DMS53 (cell line): ENCODE results near the gene HNRNPUL1.
"Not testable (repeated sequence)": the region's sequence is repeated elsewhere in the genome, so short reads cannot be mapped to it uniquely, and the experiment has no call there.

Experiments
- DNase-seq: peaks from one replicate; lab custom pipeline; 2025; lab: John Stamatoyannopoulos, UW

The HNRNPUL1 gene

DNA sequence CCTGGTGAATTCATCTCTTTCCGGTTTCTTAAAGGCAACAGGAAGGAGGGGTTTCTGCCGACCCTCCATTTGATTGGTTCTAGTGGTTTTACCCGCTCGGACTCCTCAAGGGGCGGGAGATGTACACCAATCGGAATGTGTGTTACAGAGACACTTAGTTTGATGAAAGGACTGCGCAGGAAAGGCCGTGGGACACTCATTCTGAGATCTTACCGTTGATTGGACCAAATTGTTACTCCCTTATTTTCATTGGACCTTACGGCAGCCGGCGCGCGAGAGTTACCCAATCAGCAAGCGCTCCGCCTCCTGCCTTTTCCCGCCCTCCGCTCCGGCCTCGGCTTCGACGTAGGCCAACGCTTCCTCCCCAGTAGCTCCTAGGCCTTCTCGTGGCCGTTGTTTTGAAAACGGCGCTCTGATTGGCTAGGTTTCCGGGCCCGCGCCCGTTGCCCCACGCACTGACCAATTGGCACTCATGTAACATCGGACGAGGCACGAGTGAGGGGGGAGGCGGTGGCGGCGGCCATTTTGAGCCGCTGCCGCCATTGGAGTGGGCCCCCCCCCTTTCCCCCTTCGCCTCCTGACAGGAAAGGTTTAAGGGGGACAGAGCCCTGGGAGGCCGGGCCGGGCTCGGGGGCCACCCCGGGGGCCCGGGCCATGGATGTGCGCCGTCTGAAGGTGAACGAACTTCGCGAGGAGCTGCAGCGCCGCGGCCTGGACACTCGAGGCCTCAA, at the start of gene HNRNPUL1:
HNRNPUL1 (plus strand) TSS at position 523 of the 731 bp plus-strand sequence; CDS start at position 655, 132 bp downstream.
- DNase-seq = peak; percentile 100

DNA sequence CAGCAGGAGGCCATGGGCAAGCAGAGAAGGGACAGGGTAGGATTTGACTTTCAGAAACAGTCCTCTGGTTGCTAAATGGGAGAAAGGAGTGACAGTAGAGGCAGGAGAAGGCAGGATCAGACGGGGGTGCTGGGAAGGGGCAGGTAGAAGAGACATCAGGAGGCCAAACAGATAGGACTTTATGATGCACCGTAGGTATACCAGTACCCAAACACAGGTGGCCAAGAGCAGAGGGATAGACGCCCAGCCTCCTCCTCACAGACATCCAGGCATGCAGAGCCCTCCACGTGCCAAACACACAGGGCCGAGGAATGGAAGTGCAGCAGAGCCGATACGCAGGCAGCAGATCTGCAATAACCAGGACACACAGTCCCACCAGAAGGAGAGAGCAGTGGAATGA, 46.4 kb upstream of the HNRNPUL1 start:
- no peak for DNase-seq

DNA sequence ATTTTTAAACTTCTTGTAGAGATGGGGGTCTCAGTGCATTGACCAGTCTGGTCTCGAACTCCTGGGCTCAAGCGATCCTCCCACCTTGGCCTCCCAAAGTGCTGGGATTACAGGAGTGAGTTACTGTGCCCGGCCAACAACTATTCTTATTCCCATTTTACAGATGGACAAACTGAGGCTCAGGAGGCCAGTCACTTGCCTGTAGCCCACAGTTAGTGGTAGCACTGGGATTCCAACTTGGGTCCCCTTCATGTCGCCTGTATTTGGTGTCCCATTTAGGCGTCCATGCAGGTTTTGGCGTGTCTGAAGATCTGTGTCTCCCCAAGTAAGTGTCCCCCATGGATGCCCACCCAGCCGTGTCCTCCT, 45.9 kb upstream of the HNRNPUL1 start:
- DNase-seq = no peak

DNA sequence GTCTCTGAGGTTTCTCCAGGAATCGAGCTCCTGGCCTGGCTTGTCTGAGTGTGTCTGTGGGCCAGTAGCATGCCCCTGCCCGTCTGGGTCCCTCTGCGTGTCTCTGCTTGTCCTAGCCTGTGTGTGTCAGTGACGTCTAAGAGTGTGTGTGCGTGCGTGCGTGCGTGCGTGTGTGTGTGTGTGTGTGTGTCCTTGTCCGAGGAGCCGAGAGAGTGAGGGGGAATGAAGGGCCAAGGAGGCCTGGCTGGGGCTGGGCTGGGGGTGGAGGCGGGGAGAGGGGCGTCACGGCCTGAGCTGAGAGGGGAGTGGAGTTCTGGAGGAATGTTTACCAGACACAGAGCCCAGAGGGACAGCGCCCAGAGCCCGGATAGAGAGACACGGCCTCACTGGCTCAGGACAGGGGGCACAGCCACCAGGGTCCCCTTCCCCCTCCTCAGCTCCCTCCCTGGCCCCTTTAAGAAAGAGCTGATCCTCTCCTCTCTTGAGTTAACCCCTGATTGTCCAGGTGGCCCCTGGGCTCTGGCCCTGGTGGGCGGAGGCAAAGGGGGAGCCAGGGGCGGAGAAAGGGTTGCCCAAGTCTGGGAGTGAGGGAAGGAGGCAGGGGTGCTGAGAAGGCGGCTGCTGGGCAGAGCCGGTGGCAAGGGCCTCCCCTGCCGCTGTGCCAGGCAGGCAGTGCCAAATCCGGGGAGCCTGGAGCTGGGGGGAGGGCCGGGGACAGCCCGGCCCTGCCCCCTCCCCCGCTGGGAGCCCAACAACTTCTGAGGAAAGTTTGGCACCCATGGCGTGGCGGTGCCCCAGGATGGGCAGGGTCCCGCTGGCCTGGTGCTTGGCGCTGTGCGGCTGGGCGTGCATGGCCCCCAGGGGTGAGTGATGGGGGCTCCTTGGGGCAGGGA, 45.3 kb upstream of the HNRNPUL1 start, which contains the start of gene AXL:
AXL (plus strand) TSS at position 609 of the 893 bp plus-strand sequence; CDS start at position 779, 170 bp downstream.
- peak; percentile 23 for DNase-seq

DNA sequence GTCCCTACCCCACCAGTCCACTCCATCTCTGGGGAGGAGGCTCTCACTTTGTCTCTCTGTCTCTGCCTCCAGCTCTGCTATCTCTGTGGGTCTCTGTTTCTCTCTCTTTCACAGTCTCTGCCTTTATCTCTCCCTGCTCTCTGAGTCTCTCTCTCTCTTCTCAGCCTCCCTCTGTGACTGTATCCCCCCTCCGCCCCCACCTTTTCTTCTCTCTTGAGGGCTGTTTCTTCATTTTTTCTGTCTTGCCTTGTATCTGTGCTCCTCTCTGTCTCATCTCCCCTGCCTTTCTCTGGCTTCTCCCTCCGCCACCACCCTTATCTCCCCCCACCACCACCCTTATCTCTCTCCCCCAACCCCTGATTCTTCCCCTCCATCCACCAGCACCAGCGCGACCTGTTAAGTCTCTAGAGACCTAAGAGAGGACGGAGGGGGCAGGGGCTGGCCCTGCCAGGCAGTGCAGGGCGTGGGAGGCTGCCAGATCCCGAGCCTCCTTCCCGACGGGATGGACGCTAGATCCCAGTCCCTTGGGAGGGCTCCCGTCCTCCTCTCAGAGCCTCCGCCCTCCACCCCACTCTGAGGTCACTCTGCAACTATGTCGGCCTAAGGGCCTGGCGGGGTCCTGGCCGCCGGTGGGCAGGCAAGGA, 44.1 kb upstream of the HNRNPUL1 start:
- no peak for DNase-seq

DNA sequence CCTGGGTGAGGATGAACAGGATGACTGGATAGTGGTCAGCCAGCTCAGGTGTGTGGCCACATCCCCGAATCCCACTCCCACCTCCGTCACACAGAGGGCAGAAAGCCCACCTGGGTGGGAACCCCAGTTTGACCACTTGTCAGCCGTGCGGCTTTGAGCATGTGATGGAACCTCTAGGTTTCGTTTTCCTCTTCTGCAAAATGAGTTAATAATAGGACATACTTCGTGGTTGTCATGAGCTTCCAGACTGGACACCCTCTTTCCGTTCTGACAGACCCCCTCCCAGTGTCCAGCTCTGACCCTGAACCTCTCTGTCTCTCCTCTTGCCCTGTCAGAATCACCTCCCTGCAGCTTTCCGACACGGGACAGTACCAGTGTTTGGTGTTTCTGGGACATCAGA, 43.4 kb upstream of the HNRNPUL1 start:
- no peak for DNase-seq

DNA sequence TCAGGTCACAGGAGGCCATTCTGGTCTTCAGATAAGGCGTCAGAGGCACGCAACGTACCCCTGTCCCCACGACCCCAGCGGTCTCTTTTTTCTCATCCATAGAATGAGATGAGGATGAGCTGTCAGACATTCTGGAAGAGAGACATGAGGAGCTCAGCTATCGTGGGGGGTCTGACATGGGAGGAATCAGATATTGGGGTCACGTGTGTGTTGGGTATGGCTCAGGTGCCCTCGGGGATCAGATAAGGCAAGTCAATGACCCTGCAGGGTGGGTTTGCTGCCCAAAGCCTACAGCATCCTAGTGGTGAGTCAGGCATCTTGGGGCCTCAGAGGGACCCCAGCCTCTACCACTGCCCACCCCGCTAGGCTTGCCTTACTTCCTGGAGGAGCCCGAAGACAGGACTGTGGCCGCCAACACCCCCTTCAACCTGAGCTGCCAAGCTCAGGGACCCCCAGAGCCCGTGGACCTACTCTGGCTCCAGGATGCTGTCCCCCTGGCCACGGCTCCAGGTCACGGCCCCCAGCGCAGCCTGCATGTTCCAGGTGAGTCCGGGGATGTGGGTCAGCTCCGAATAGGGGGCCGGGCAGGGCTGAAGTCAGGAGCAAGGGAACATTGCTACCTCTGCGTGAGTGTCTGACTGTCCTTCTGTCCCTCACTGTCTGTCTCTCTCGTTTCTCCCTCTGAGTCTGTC, 42.5 kb upstream of the HNRNPUL1 start:
- DNase-seq = no peak

DNA sequence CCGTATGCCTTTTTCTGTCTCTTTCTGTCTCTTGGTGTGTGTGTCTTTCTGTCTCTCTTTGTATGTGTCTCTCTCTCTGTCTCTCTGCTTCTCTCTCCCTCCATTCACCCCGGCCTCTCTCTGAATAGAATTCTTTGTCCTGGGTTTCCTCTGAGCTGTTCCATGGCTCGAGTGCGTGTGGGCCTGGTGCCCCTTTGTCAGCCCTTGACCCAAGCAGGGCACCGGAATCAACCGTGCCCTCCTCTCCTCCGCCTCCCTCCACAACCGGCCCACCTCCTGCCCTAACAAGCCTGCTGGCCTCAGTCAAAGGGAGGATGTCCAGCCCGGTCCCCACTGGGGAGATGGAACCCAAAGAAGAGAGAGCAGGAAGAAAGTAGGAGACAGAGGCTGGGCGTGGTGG, 41.9 kb upstream of the HNRNPUL1 start:
- no peak for DNase-seq

DNA sequence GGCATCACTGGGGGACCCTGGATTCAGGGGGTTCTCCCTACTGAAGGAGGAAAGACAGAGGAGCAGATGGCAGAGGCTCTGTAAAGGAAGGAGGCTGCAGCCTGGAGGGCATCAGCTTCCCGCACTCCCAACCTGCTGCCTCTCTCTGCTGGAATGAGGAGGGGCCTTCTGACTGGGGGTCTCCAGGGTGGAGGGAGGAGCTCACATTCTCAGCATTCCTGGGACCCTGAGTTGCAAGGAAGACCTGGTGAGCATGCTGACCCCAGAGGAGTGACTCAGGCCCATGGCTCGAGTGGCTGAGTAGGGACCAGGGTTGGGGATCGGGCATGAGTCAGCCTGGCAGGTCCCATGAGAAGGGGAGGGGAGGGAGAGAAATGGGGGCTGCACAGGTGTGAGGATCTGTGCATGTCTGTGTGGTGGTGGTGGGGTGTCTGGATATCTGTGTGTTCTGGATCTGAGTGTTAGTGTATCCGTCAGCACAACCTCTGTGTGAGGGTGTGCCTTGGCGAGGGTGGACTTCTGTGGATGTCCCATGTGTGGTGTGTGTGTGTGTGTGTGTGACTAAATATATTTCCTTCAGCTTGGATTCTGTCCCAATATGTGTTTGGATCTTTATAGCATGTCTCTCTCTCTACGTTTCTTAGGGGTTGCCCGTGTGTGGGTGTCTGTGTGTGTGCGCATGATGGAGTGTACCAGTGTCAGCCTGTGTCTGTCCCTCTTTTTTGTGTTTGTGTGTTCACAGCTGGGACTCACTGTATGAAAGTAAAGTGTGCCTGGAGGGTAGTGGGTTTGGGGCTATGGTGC, 40.5 kb upstream of the HNRNPUL1 start:
- DNase-seq = no peak

DNA sequence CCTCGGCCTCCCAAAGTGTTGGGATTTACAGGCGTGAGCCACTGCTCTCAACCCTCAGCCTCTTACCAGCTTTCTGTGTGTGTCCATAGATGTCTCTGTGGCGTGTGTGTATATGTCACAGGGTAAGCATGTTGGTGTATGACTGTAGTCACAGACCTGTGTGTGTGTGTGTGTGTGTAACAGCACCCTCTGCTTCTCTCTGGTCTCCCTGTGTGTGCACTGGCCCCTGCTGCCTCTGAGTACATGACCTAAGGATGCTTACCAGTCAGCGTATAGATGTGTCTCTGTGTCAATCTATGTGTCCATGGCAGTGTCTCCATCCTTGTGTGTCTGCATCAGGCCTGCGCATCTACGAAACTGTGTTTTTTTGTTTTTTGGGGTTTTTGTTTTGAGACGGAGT, 39.5 kb upstream of the HNRNPUL1 start:
- DNase-seq = no peak

DNA sequence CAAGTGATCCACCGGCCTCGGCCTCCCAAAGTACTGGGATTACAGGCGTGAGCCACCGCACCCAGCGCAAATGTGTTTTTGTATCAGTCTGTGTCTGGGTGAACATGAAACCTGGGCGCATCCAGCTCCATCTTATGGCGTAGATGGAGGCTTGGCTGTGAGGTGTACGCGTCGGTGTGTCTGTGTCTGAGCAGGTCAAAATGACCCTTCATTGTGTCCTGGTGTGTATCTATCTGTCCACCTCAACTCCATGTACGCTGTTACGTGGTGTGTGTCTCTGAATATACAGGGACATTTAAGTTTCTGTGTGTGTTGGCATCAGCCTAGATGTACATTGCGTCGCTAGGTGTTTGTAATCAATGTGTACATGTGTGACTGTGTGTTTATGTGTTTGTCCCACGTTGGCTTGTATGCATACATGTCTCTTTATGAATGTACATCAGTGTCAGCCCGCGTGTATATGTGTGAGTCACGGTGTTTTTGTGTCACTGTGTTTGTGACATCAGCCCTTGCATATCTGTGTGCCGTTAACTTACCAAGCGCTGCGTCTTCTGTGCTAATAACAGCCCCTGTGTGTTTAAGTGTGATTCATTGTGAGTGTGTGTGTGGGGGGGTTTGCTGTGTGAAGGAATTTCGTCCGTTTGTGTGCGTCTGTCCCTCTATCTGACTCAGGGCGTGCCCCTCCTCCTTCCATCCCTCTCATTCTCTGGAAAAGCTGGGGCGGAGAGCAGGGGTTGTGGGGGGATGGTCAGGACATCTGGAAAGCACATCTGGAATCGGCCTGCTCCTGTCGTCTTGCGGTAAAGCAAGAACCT, 38.7 kb upstream of the HNRNPUL1 start:
- no peak for DNase-seq

DNA sequence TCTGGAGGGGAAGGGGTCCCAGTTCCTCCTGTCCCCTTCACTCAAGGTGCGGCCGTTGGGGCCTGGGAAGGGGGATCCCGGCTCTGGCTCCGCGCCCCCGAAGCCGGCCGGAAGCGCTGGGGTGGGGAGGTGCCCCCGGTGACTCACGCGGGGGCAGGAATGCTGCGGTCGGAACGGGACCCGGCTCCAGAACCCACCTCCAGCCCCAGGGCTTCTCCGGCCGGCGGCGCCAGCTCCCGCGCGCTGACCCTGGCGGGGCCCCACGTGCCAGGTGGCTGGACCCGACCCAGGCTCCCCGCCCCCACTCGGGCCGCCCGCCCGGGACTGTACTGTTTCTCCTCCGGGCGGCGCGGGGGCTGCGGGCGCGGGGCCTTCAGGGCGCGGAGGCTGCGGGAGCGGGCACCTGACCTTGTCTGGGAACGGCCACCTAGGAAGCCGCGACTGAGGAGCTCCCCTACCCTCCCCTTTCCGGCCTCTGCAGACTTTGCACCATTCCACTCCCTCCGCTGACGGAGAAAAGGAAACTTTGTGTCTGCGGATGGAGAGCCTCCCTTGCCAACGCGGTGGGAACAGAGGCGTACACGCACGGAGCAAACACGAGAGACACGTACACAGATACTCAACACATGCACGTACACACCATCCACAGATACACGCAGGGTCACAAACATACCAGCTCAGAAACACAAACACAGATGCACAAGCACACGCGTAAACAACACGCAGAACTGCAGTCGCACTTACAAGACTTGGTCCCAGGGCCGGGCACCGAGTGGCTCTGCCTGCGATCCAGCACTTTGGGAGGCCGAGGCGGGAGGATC, 37.9 kb upstream of the HNRNPUL1 start:
- DNase-seq = peak; percentile 32

DNA sequence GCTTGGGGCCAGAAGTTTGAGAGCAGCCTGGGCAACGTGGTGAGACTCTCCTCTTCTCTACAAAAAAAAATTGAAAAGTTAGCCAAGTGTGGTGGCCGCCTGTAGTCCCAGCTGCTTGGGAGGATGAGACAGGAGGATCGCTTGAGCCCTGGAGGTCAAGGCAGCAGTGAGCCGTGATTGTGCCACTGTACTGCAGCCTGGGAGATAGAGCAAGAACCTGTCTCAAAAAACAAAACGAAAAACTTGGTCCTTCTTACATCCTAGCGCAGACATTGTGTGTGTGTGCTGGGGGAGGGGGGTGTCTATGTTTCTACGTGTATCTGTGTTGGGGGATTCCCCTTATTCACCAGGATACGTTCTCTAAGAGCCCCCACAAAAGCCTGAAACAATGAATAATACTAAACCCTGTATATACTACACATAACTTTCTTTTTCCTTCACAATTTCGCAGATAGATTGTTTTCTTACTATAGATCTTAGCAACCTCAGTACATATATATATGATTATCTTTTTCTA, 37.2 kb upstream of the HNRNPUL1 start:
- DNase-seq = no peak

DNA sequence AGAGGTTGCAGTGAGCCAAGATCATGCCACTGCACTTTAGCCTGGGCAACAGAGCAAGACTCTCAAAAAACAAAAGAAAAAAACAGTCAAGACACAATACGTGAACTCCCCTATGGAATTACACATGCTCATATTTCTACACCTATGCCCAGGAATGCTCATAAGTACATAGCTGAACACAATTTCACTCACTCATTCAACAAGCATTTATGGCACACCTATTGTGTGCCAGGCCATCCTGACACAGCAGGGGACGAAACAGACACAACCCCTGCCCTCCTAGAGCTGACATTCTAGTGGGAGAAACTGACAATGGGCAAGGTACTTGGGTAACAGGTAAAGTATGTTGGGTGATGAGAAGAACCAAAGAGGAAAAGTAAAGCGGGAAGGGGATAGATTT, 35.7 kb upstream of the HNRNPUL1 start:
- DNase-seq = no peak

DNA sequence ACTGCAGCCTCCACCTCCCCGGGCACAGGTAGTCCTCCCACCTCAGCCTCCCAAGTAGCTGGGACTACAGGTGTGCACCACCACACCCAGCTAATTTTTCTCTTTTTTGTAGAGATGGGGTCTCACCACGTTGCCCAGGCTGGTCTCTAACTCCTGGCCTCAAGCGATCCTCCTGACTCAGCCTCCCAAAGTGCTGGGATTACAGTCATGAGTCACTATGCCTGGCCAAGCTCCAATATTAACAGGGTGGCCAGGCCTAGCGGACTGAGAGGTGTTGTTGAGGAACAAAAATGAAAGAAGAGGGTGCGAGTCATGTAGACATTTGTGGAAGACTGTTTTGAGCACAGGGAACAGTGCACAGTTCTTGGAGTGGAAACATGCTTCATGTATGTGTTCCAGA, 34.8 kb upstream of the HNRNPUL1 start:
- DNase-seq = not testable (repeated sequence)

DNA sequence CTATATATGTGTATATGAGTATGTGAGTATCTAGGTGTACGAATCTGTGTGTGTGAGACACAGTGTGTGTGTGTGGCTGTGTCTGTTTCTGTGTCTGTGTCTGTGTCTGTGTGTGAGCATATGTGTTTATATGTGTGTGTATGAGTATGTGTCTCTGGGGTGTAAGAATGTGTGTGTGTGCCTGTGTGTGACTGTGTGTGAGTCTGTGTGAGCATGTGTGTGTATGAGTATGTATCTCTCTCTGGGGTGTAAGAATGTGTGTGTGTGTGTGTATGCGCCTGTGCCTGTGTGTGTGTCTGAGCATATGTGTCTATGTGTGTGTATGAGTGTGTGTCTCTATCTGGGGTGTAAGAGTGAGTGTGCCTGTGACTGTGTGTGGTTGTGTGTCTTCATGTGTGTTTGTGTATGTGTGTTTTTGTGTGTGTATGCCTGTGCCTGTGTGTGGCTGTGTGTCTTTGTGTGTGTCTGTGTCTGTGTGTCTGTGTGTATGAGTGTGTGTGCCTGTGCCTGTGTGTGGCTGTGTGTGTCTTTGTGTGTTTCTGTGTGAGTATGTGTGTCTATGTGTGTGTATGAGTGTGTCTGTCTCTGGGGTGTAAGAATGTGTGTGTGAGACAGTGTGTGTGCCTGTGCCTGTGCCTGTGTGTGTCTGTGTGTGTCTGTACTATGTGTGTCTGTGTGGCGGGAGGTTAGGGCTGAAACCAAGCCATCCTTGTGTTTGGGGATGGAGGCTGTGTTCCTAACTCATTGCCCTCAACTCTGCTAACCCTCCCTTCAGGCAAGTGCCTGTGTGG, 33.9 kb upstream of the HNRNPUL1 start:
- no peak for DNase-seq

DNA sequence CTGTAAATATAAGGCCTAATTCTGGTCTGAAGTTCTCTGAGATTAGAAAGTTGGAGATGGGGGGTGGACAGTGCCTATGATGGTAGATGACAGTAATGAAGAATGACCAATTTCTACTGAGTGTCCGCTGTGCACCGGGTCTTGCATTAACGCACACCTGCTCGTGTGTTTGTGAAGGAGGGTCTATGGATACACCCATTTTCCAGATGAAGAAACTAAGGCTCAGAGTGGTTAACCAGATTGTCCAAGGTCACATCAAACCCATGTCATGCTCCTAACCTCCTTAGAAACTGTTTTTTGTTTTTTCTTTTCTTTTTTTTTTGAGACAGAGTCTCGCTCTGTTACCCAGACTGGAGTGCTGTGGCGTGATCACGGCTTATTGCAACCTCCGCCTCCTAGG, 31.5 kb upstream of the HNRNPUL1 start:
- DNase-seq = no peak

DNA sequence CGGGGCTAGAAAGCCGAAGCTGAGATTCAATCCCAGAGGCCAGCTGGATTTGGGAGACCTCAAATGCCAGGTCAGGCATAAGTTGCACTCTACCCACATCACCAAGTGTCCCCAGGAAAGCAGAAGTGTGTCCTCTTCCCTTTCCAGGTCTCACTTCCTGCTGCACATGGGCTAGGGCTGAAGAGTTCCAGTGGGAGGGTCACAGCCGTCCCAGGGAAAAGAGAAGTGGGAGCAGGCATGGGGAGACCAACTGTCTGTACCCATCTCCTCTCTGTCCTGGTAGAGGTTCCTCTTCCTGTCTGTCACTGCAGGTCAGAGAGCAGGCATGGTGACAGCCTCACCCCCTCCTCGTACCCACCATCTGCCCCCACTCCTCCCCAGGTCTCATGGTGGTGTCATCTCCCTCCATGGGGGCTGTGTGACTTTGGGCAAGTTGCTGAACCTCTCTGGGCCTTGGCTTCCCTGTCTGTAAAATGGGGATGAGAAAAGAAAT, 30.4 kb upstream of the HNRNPUL1 start:
- no peak for DNase-seq
